ENCODE measurements around the gene FOXK1. TPM values are rescaled to one million over a fixed set of nuclear protein-coding genes. Genes with fewer than 3 reads are reported as not detected.

The FOXK1 gene
- total and polyA plus RNA-seq, 7 donors: 4.2 to 26.4 (median 16.8) TPM

GRCh38 chr7:4817178-4817901, 135.2 kb downstream of the FOXK1 start:
- H3K27ac ChIP-seq: no peak overlapping the region
- no peaks in the 10 kb centered on the region for H3K9me3 ChIP-seq
- peaks cover 0 to 21% (median 3%) of the 10 kb centered on the region in 3 donors for H3K27me3 ChIP-seq (ENCODE audit: insufficient read depth in 3 of 3, low read length in 2 of 3)
- WGBS, 3 donors: 88 to 91% (median 89%) methylated on average over 37 to 38 of the region's 38 CpGs
- no peak overlapping the region for H3K4me3 ChIP-seq
- H3K36me3 ChIP-seq (ENCODE audit: insufficient read depth in 1 of 2, low read depth in 1 of 2): no peaks in the 10 kb centered on the region
- DNase-seq (peak in 1 of 2 donors; percentile 38), ATAC-seq (no peak)
- no peak for TF ChIP-seq CTCF (IDR thresholded peaks at IDR 0.05)
- intact Hi-C loops (cut with DNase I): no loop called here
- H3K4me1 ChIP-seq: no peaks in the 10 kb centered on the region

- WGBS, 3 donors: 69 to 86% (median 78%) methylated on average over 24 to 32 of the region's 32 CpGs
- intact Hi-C loops (cut with DNase I): no loop called here
- TF ChIP-seq CTCF (IDR thresholded peaks at IDR 0.05): no peak
- ATAC-seq (no peak), DNase-seq (peak in 1 of 2 donors; percentile 36)
- no peak overlapping the region for H3K27ac ChIP-seq
- H3K36me3 ChIP-seq (ENCODE audit: insufficient read depth in 1 of 2, low read depth in 1 of 2): no peaks in the 10 kb centered on the region
- no peaks in the 10 kb centered on the region for H3K4me1 ChIP-seq
- H3K27me3 ChIP-seq (ENCODE audit: insufficient read depth in 3 of 3, low read length in 2 of 3): peaks cover 0 to 16% (median 3%) of the 10 kb centered on the region in 3 donors
- H3K9me3 ChIP-seq: no peaks in the 10 kb centered on the region
- no peak overlapping the region for H3K4me3 ChIP-seq
Observed at GRCh38 chr7:4818000-4818794, 136.1 kb downstream of the FOXK1 start.

GRCh38 chr7:4819560-4820404, 137.7 kb downstream of the FOXK1 start:
- TF ChIP-seq CTCF (IDR thresholded peaks at IDR 0.05): no peak
- intact Hi-C loops (cut with DNase I): no loop called here
- ATAC-seq (peak in 1 of 4 donors; percentile 41), DNase-seq (peak; percentile 44 to 62)
- no peak overlapping the region for H3K4me3 ChIP-seq
- no peaks in the 10 kb centered on the region for H3K9me3 ChIP-seq
- H3K36me3 ChIP-seq (ENCODE audit: insufficient read depth in 1 of 2, low read depth in 1 of 2): no peaks in the 10 kb centered on the region
- peak overlapping the region; percentile 30 for H3K27ac ChIP-seq
- H3K27me3 ChIP-seq (ENCODE audit: insufficient read depth in 3 of 3, low read length in 2 of 3): peaks cover 0 to 16% (median 3%) of the 10 kb centered on the region in 3 donors
- 61 to 65% (median 61%) methylated on average over 39 of the region's 39 CpGs for WGBS, 3 donors
- H3K4me1 ChIP-seq: no peaks in the 10 kb centered on the region

GRCh38 chr7:4820405-4820966, 138.4 kb downstream of the FOXK1 start:
- H3K27ac ChIP-seq: peak overlapping the region; percentile 30
- intact Hi-C loops (cut with DNase I): no loop called here
- DNase-seq: peak; percentile 21 to 53
- 69 to 74% (median 73%) methylated on average over 13 to 19 of the region's 19 CpGs for WGBS, 3 donors
- H3K27me3 ChIP-seq (ENCODE audit: insufficient read depth in 3 of 3, low read length in 2 of 3): peaks cover 0 to 16% (median 3%) of the 10 kb centered on the region in 3 donors
- ATAC-seq: no peak
- no peak overlapping the region for H3K4me3 ChIP-seq
- H3K4me1 ChIP-seq: no peaks in the 10 kb centered on the region
- H3K36me3 ChIP-seq (ENCODE audit: insufficient read depth in 1 of 2, low read depth in 1 of 2): no peaks in the 10 kb centered on the region
- no peak for TF ChIP-seq CTCF (IDR thresholded peaks at IDR 0.05)
- H3K9me3 ChIP-seq: no peaks in the 10 kb centered on the region

Other genes starting within 250 kb of the FOXK1 start
- gene AP5Z1, start 93.3 kb downstream of the FOXK1 start, total RNA-seq: 10 to 100 TPM in 1 of 4 donors, 1 to 10 TPM in 3; 6.6 to 20.1 (median 8.7) TPM
- 10 to 100 TPM; 12.1 to 19.2 (median 15.2) TPM for gene AP5Z1, start 93.3 kb downstream of the FOXK1 start, polyA plus RNA-seq
- gene PAPOLB, start 179.7 kb downstream of the FOXK1 start, total RNA-seq: under 1 TPM in 1 of 4 donors, not detected in 3; 0.11 TPM
- under 1 TPM in 1 of 3 donors, not detected in 2; 0.01 TPM for gene PAPOLB, start 179.7 kb downstream of the FOXK1 start, polyA plus RNA-seq
- 1 to 10 TPM; 2.3 to 3.7 (median 2.8) TPM for gene RADIL, start 201.4 kb downstream of the FOXK1 start, total RNA-seq
- gene RADIL, start 201.4 kb downstream of the FOXK1 start, polyA plus RNA-seq: 1 to 10 TPM in 2 of 3 donors, under 1 TPM in 1; 0.65 to 3.8 (median 1.1) TPM